HL-60 (cell line): Measurements from ENCODE around the gene WDR47.

Source experiments
- TF ChIP-seq, protein P1 (sequence below): IDR thresholded peaks from one replicate; pipeline ENCODE4 v1.5.1; 2011; ENCODE audit warnings: low read length, control low read depth, inconsistent platforms; ENCODE audit not compliant: insufficient read depth
- TF ChIP-seq, protein P2 (sequence below): IDR thresholded peaks from 2 replicates; pipeline ENCODE4 v1.6.1; 2012; ENCODE audit warnings: low read depth; ENCODE audit not compliant: insufficient replicate concordance

DNA sequence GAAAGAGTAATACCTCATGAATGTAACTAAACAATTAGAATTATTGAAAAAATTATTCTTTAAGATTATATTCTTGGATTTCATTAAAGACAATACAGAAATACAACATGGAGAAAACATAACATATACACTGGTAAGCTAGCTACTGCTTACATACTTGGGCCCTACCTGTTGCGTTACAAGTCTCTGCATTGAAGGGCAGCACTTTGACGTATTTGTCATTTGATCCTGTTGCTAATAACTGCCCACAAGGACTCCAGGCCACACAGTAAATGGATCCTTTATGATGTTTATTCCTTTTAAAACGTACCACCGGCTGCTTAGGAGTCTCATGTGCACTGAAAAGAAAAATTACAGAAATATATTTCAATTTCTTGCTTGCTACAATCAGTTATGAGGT, 58.8 kb downstream of the WDR47 start:
- TF ChIP-seq, protein P1, sequence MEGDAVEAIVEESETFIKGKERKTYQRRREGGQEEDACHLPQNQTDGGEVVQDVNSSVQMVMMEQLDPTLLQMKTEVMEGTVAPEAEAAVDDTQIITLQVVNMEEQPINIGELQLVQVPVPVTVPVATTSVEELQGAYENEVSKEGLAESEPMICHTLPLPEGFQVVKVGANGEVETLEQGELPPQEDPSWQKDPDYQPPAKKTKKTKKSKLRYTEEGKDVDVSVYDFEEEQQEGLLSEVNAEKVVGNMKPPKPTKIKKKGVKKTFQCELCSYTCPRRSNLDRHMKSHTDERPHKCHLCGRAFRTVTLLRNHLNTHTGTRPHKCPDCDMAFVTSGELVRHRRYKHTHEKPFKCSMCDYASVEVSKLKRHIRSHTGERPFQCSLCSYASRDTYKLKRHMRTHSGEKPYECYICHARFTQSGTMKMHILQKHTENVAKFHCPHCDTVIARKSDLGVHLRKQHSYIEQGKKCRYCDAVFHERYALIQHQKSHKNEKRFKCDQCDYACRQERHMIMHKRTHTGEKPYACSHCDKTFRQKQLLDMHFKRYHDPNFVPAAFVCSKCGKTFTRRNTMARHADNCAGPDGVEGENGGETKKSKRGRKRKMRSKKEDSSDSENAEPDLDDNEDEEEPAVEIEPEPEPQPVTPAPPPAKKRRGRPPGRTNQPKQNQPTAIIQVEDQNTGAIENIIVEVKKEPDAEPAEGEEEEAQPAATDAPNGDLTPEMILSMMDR = no peak
- TF ChIP-seq, protein P2, sequence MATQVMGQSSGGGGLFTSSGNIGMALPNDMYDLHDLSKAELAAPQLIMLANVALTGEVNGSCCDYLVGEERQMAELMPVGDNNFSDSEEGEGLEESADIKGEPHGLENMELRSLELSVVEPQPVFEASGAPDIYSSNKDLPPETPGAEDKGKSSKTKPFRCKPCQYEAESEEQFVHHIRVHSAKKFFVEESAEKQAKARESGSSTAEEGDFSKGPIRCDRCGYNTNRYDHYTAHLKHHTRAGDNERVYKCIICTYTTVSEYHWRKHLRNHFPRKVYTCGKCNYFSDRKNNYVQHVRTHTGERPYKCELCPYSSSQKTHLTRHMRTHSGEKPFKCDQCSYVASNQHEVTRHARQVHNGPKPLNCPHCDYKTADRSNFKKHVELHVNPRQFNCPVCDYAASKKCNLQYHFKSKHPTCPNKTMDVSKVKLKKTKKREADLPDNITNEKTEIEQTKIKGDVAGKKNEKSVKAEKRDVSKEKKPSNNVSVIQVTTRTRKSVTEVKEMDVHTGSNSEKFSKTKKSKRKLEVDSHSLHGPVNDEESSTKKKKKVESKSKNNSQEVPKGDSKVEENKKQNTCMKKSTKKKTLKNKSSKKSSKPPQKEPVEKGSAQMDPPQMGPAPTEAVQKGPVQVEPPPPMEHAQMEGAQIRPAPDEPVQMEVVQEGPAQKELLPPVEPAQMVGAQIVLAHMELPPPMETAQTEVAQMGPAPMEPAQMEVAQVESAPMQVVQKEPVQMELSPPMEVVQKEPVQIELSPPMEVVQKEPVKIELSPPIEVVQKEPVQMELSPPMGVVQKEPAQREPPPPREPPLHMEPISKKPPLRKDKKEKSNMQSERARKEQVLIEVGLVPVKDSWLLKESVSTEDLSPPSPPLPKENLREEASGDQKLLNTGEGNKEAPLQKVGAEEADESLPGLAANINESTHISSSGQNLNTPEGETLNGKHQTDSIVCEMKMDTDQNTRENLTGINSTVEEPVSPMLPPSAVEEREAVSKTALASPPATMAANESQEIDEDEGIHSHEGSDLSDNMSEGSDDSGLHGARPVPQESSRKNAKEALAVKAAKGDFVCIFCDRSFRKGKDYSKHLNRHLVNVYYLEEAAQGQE = no peak
